HEK293T (cell line): ENCODE results near the gene NACA2.

ENCODE experiments used
- ARNT ChIP-seq: fragments of 450-650 bp; IDR thresholded peaks from 2 replicates; pipeline ENCODE4 v1.6.1; 2017; ENCODE audit warnings: mild to moderate bottlenecking
- ELF4 ChIP-seq: fragments of 450-650 bp; IDR thresholded peaks from 2 replicates; pipeline ENCODE4 v1.6.1; 2017; ENCODE audit warnings: antibody characterized with exemption
- FOXK2 ChIP-seq: fragments of 450-650 bp; IDR thresholded peaks from 2 replicates; pipeline ENCODE4 v1.6.1; 2016; ENCODE audit warnings: mild to moderate bottlenecking
- FOXM1 ChIP-seq: fragments of 450-650 bp; IDR thresholded peaks from 2 replicates; pipeline ENCODE4 v1.6.1; 2017; ENCODE audit warnings: mild to moderate bottlenecking, borderline replicate concordance
- HDGF ChIP-seq: fragments of 450-650 bp; IDR thresholded peaks from 2 replicates; pipeline ENCODE4 v1.6.1; 2017; ENCODE audit warnings: antibody characterized with exemption, borderline replicate concordance
- L3MBTL2 ChIP-seq: fragments of 450-650 bp; conservative IDR thresholded peaks from 2 replicates; pipeline ENCODE4 v1.6.1; 2016; ENCODE audit warnings: mild to moderate bottlenecking
- SP1 ChIP-seq: fragments of 450-650 bp; IDR thresholded peaks from 2 replicates; pipeline ENCODE4 v1.6.1; 2017
- TF ChIP-seq, protein P1 (sequence below): fragments of 450-650 bp; IDR thresholded peaks from 2 replicates; pipeline ENCODE4 v1.6.1; 2016

DNA sequence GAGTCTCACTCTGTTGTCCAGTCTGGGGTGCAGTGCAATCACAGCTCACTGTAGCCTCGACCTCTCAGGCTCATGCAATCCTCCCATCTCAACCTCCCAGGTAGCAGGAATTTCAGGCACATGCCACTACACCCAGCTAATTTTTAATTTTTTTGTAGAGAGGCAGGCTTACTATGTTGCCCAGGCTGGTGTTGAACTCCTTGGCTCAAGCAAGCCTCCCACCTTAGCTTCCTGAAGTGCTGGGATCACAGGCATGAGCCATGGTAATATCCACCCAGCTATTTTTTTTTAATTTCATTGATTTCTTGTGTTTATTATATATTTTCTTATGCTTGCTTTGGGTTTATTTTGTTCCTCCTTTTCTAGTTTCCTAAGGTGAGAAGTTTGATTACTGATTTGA lies 33.9 kb upstream of the NACA2 start:
- TF ChIP-seq L3MBTL2 (no peak), FOXM1 (no peak), HDGF (no peak), ARNT (no peak), FOXK2 (no peak), ELF4 (no peak), SP1 (no peak)
- TF ChIP-seq, protein P1, sequence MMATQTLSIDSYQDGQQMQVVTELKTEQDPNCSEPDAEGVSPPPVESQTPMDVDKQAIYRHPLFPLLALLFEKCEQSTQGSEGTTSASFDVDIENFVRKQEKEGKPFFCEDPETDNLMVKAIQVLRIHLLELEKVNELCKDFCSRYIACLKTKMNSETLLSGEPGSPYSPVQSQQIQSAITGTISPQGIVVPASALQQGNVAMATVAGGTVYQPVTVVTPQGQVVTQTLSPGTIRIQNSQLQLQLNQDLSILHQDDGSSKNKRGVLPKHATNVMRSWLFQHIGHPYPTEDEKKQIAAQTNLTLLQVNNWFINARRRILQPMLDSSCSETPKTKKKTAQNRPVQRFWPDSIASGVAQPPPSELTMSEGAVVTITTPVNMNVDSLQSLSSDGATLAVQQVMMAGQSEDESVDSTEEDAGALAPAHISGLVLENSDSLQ: no peak
